Neuron (in vitro differentiated cells): ENCODE results near the gene FMO3.

Experiments
- H2AFZ ChIP-seq: one replicate; pipeline ENCODE4 v1.6.1; 2013; ENCODE audit warnings: low read depth, mild to moderate bottlenecking, inconsistent platforms, low read length, moderate library complexity
- H3K27me3 ChIP-seq: one replicate; pipeline ENCODE4 v1.6.1; 2013; ENCODE audit warnings: low read length; ENCODE audit not compliant: insufficient read depth
- H3K36me3 ChIP-seq: one replicate; pipeline ENCODE4 v1.6.1; 2013; ENCODE audit warnings: low read length; ENCODE audit not compliant: insufficient read depth
- H3K4me1 ChIP-seq: one replicate; pipeline ENCODE4 v1.6.1; 2013; ENCODE audit warnings: low read length; ENCODE audit not compliant: insufficient read depth
- H3K4me3 ChIP-seq: 2 replicates; pipeline ENCODE4 v1.5.1; 2013; ENCODE audit warnings: mild to moderate bottlenecking, low read length, moderate library complexity
- H3K9me3 ChIP-seq: one replicate; pipeline ENCODE4 v1.6.1; 2013; ENCODE audit warnings: low read length

Gene FMO3

DNA sequence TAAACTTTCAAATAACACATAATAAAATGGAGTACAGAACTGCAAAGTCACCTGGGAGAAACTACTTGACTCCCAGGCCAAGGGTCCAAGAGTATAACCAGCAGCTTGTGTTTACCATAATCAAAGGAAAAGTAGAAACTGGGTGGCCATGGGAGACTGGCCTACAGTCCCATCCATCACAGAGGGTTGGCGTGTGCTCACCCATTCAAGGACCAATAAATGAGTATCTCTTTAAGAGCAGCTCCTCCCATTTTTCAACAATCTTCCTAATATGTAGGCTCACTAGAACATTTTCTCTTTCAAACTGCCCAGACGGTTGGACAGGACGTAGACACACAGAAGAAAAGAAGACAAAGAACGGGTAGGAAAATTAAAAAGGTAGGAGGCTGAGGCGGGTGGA lies at the start of gene FMO3:
FMO3 (plus strand) TSS at position 302 of the 400 bp plus-strand sequence. CDS start 1,754 bp downstream, outside the sequence.
- Histone ChIP-seq H3K9me3 (no peaks in the 10 kb centered on the region), H3K27me3 (no peaks in the 10 kb centered on the region), H3K4me1 (no peaks in the 10 kb centered on the region), H3K36me3 (no peaks in the 10 kb centered on the region), H2AFZ (no peak within 1 kb of the TSS), H3K4me3 (no peak within 1 kb of the TSS)

DNA sequence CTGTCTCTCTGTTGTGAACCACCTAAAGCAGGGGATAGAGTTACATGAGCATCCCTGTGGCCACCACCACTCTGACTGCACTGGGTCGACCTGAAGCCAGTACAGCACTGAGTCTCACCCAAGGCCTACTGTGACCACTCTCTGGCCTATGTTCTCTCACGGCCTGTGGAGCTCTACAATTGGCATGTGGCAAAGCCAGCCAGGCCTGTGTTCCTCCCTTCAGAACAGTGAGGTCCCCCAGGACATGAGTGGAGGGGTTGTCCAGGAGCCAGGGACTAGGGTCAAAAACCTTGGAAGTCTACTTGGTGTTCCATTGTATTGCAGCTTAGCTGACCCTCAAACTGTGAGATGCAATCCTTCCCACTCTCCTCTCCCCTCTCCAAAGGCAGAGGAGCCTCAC lies 42.7 kb upstream of the FMO3 start:
- H3K27me3 ChIP-seq, result no peaks in the 10 kb centered on the region
- H3K4me1 ChIP-seq, result no peaks in the 10 kb centered on the region
- H3K9me3 ChIP-seq, result no peaks in the 10 kb centered on the region
- no peak overlapping the region for H3K4me3 ChIP-seq
- no peaks in the 10 kb centered on the region for H3K36me3 ChIP-seq
- no peak overlapping the region for H2AFZ ChIP-seq

DNA sequence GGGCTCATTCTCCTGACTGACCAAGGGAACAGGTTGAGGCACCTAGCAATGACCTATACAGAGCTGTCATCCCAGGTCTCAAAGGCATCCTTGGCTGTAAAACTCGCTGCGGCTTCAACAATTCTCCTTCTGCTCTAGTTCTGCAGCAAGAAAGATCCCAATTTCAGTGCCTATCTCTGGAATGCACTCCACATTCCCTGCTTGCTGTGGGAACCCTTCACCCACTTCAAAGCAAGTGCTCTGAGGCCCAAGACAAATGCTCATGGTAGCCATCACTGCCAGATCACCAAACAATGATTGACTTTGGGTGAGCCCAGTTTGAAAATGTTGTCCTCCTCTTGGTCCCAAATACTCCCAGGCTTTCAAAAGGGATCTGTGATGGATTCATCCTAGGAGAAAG lies 37.7 kb upstream of the FMO3 start:
- H3K9me3 ChIP-seq, result no peaks in the 10 kb centered on the region
- H3K27me3 ChIP-seq, result no peaks in the 10 kb centered on the region
- H3K4me1 ChIP-seq, result no peaks in the 10 kb centered on the region
- no peak overlapping the region for H2AFZ ChIP-seq
- no peaks in the 10 kb centered on the region for H3K36me3 ChIP-seq
- H3K4me3 ChIP-seq, result no peak overlapping the region

DNA sequence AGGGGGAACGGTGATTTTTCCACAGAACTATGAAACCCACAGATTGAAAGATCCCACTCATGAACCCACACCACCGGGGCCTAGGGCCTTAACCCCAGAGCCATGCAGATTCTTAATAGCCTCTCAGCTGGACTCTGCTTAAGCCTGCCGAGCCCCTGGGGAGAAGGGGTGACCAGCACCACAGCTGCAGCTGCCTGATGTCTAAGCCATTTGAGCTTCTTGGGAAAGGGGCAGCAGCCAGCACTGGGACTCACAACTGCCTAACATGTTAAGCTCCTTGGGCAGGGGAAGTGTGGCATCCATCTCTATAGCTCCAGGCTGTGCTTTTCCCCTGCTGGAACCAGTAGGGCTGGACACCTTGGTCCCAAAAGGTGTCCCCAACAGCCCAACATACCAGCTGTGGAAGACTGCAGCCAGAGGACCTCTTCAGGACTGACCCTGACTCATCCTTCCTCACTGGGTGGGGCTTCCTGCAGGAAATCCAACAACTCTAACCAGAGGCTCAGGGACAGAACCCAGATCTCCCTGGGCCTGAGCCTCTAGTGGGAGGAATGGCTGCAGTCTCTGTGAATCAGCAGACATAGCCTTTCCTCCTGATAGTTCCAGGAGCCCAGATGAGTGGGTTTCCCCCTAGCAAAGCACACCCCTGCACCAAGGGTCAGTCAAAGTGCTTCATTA lies 34.6 kb upstream of the FMO3 start:
- no peaks in the 10 kb centered on the region for H3K27me3 ChIP-seq
- H3K4me3 ChIP-seq, result no peak overlapping the region
- no peak overlapping the region for H2AFZ ChIP-seq
- H3K36me3 ChIP-seq, result no peaks in the 10 kb centered on the region
- H3K4me1 ChIP-seq, result no peaks in the 10 kb centered on the region
- H3K9me3 ChIP-seq, result no peaks in the 10 kb centered on the region

DNA sequence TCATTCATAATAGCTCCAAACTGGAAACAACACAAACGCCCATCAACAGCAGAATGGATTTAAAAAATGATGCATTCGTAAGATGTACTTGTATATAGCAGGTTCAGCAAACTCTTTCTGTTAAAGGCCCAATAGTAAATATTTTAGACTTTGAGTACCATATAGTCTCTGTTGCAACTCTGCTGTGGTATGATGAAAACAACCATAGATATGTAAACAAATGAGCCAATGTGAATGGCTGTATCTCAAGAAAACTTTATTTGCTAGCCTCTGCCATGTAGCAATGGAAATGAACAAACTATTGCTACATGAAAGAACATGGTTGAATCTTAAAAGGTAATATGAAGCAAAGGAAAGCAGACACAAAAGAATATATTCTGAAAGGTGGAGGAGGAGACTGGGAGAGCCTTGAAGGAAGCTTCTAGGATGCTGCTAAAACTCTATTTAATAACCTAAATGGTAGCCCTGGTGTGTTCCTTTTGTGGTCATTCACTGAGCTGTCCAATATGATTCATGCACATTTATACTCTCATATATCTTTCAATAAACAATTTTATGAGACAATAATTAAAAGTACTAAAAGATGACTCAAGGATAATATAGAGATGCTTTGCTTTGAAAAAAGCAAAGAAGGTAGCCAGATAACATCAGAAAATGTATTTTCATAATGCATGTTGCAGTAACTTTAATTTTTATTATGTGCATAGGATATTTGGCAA lies 29.1 kb upstream of the FMO3 start:
- H3K4me1 ChIP-seq, result no peaks in the 10 kb centered on the region
- H3K27me3 ChIP-seq, result no peaks in the 10 kb centered on the region
- no peaks in the 10 kb centered on the region for H3K36me3 ChIP-seq
- no peak overlapping the region for H2AFZ ChIP-seq
- no peaks in the 10 kb centered on the region for H3K9me3 ChIP-seq
- no peak overlapping the region for H3K4me3 ChIP-seq

DNA sequence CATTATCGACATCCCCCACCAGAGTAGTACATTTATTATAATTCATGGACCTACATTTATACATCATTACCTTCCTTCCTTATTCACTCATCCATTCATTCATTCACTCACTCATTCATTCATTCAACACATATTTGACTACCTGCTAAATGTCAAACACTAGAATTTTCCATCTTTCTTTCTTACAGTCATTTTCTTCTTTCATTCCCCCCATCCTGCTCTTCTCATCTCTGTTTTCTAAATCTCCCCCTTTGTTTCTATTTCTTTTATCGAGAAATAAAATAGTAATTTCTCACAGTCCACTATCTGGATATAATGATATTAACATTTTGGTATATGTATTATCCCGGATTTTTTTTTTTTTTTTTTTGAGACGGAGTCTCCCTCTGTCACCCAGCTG lies 27.8 kb upstream of the FMO3 start:
- Histone ChIP-seq H3K4me1 (no peaks in the 10 kb centered on the region), H3K9me3 (no peaks in the 10 kb centered on the region), H3K4me3 (no peak overlapping the region), H2AFZ (no peak overlapping the region), H3K36me3 (no peaks in the 10 kb centered on the region), H3K27me3 (no peaks in the 10 kb centered on the region)

DNA sequence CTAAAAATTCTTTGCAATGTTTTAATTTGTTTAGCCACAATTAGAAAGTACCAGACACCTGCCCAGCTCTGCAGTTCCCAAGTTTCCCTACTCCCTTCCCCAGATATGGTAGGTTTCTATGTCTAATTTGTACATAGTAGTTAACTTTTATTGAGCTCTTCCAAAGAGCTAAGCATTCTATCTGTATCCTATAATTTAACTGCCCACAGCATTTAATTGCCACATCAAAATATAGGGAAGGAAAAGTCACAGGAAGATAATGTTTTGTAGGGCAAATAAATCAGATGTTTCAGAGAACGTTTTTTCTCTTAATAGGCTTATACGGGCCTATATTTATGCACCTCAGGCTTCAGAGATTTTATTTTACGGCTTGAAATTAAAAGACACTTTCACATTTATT lies 15.7 kb upstream of the FMO3 start:
- no peaks in the 10 kb centered on the region for H3K4me1 ChIP-seq
- no peaks in the 10 kb centered on the region for H3K36me3 ChIP-seq
- H2AFZ ChIP-seq, result no peak overlapping the region
- H3K27me3 ChIP-seq, result no peaks in the 10 kb centered on the region
- no peaks in the 10 kb centered on the region for H3K9me3 ChIP-seq
- no peak overlapping the region for H3K4me3 ChIP-seq

DNA sequence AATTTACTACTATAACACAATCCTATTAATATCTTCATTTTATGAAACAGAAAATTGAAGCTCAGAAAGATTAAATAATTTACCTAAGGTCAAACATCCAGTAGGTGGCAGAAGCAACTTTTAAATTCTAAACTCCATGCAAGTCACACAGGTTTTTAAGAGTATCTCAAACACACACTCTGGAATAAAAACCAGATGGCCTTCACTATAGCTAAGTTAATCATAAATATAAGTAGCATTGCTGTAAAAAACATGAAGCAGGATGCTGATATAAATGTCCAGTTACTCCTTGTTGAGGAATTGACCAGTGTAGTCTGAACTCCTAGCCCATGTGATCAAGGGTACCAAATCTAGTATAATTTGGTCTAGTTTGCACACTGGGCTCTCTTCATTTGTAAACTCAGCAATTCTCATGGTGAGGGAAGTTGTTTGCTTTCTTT lies 9.4 kb upstream of the FMO3 start:
- Histone ChIP-seq H3K4me3 (no peak overlapping the region), H3K9me3 (no peaks in the 10 kb centered on the region), H3K36me3 (no peaks in the 10 kb centered on the region), H3K27me3 (no peaks in the 10 kb centered on the region), H3K4me1 (no peaks in the 10 kb centered on the region), H2AFZ (no peak overlapping the region)

DNA sequence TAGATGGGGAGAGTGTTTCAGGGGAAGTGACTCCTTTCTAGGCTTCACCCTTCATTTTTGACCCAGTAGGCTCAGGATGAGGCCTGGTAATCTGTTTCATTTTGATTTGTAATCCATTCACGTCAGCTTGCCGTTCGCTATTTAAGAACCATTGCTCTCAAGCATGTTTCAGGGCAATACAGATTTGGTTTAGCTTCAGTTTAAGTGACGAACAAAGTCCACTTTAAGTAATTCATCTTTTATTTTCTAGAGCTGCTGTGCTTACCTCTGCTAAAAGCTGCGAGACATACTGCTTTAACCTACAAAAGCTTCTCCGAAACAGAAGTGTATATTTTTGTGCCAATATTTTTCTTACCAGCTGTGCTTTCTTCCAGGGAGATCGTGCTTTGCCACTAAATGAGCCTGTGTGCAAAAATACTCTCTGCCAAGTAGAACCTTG lies 8.9 kb upstream of the FMO3 start:
- no peak overlapping the region for H3K4me3 ChIP-seq
- H3K9me3 ChIP-seq, result no peaks in the 10 kb centered on the region
- H3K36me3 ChIP-seq, result no peaks in the 10 kb centered on the region
- no peaks in the 10 kb centered on the region for H3K4me1 ChIP-seq
- no peaks in the 10 kb centered on the region for H3K27me3 ChIP-seq
- no peak overlapping the region for H2AFZ ChIP-seq

DNA sequence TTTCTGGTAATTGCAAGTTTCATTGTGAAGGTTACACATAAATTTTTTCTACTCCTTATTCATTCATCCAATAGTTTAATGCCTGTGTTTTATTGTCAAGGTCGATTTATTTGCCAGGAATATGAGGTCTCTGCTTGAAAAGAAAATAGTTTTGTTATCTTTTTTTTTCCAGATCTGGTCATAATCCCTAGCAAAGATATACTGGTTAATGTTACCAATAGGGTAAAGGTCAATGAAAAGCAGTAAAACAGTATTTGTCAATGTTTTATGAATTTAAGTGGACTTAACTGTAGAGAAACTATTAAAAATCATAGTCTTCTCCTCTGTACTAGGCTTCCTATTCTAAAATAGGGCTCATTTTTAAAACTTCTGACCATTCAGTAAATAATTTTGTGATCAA lies 8.1 kb upstream of the FMO3 start:
- no peaks in the 10 kb centered on the region for H3K27me3 ChIP-seq

DNA sequence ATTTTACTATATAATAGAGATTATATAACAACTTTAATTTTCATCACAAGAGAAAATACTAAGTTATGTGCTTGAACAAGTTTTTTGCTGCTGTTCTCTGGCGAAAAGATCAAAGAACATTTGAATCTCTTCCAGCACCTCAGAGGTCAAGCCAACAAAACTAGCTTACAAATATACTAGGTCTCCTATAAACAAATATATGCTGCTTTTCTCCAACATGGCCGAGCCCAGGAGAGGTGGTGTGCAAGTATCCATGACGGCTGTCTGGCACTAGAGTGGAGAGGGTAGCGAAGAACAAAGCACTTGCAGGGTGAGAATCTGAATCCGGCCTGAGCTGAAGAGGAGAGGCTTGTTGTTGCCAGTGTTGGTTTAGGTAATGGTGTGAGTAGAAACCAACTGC lies 7.5 kb upstream of the FMO3 start:
- H3K27me3 ChIP-seq, result no peaks in the 10 kb centered on the region
- H3K4me1 ChIP-seq, result no peaks in the 10 kb centered on the region
- no peaks in the 10 kb centered on the region for H3K9me3 ChIP-seq
- H2AFZ ChIP-seq, result no peak overlapping the region
- no peaks in the 10 kb centered on the region for H3K36me3 ChIP-seq
- no peak overlapping the region for H3K4me3 ChIP-seq

More for the DNA sequence above, 8.1 kb upstream of the FMO3 start:
- Histone ChIP-seq H2AFZ (no peak overlapping the region), H3K4me3 (no peak overlapping the region), H3K9me3 (no peaks in the 10 kb centered on the region), H3K4me1 (no peaks in the 10 kb centered on the region), H3K36me3 (no peaks in the 10 kb centered on the region)

DNA sequence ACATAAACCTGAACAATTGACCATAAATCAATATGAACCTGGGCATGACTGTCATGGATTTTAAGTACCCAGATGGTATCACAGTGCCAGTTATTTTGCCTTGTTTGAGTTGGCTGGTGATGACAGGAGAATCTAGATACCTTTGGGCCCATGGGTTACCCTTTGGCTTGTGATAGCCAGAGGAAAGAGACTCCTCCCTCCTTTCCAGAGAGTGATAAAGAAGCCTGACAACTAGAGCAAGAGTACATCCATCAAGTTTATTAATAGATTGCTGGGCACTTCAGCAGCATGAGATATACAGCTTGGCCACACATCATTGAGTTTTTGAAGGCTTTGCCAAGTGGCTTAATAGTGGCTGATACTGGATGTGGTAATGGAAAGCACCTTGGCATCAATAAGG lies 6.6 kb upstream of the FMO3 start:
- Histone ChIP-seq H3K4me1 (no peaks in the 10 kb centered on the region), H3K27me3 (no peaks in the 10 kb centered on the region), H3K9me3 (no peaks in the 10 kb centered on the region), H3K4me3 (no peak overlapping the region), H2AFZ (no peak overlapping the region), H3K36me3 (no peaks in the 10 kb centered on the region)

DNA sequence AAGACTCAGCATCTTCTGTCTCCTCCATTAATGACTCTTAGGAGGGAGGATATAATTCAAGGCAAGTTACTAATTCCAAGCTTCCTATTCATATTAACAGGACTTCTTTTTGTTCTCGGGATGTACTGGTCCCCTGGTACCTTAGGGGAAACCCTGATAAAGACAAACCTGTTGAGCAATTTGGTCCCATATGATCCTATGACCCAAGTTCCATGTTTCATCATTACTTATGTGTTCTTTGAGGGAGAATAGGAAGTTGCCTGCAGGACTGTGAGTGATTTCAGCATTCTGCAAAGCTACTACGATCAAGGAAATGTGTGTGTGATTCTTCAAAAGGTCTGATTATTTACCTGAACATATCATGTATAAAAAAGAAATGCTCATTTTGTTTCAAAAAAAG lies 5.8 kb upstream of the FMO3 start:
- H3K4me1 ChIP-seq, result no peaks in the 10 kb centered on the region

More for the DNA sequence above, 5.8 kb upstream of the FMO3 start:
- Histone ChIP-seq H3K27me3 (no peaks in the 10 kb centered on the region), H2AFZ (no peak overlapping the region), H3K9me3 (no peaks in the 10 kb centered on the region), H3K4me3 (no peak overlapping the region), H3K36me3 (no peaks in the 10 kb centered on the region)
